Fibroblast of skin of abdomen (primary cell): ENCODE results near the gene LRIG1.

Source experiments
- DNase-seq: peaks from one replicate; pipeline ENCODE4 v3.0.0-alpha.2; 2013

Gene LRIG1

DNA sequence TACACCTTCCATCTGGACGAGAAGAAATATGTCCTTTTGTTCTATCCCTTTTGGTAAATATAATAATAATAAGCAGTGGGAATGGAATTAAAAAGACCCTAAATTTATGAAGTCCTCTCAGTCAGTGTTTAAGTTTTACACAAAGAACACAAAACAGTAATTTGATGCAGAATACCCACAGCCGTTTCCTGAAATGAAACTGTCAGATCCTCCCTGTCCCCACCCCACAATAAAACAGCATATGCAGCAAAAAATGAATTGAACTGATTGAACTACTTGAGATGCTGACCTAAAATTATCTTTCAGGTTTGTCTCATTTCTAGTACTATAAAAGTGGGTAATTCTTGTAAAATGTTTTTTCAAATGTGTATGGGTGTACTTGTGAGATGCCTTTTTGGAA lies 2.2 kb upstream of the LRIG1 start:
- no peak for DNase-seq

DNA sequence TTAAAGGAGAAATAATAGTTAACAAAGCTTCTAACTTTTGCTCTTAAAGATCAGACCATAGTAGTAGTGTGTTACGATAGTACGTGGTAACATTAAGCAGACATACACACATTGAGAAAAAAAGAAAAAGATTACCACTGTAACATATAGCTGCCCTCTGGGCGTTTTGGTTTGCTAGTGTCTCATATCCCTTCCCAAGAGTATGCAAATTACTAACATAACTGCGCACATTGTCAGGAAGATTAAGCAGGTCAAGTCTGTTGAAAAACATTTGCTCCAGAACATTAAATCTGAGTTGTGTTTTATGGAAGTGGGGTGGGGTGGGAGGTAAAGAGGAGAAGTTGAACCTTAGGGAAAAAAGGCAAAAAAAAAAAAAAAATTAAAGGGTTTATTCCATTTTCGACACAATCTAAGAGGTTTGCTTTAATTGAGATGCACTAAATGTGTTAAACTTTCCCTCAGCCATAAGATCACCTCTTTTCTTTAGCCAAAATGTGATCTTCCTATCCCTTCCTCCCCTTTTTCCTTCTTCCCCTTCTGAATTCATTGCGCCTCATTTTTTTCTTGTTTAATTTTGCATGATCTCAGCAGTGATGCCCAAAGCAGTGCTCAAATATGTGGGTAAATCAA lies 1.5 kb upstream of the LRIG1 start:
- no peak for DNase-seq

DNA sequence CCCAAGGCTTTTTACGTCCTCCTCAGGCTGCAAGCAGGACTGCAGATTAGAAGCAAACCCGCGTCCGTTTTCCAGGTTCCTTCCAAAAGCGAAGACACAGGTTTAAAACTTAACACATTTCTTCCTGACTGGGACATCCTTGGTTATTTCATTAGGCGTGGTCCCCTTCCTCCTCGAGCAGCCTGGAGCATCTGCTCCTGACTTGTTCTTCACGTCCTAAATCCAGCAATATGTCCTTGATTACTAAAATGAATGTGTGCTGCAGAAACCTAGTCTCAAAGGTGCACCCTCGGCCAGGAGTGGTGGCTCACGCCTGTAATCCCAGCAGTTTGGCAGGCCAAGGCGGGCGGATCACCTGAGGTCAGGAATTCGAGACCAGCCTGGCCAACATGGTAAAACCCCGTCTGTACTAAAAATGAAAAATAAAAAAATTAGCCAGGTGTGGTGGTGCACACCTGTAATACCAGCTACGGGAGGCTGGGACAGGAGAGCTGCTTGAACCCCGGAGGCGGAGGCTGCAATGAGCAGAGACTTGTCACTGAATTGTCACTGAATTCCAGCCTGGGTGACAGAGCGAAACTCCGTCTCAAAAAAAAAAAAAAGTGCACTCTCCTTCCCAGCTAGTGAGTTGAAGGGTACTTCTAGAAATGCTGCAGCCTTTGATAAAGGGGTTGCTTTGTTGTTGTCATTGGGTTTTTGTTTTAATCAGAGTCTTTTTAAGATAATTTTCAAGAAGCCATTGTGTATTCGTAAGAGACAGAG lies 842 bp upstream of the LRIG1 start:
- no peak for DNase-seq

DNA sequence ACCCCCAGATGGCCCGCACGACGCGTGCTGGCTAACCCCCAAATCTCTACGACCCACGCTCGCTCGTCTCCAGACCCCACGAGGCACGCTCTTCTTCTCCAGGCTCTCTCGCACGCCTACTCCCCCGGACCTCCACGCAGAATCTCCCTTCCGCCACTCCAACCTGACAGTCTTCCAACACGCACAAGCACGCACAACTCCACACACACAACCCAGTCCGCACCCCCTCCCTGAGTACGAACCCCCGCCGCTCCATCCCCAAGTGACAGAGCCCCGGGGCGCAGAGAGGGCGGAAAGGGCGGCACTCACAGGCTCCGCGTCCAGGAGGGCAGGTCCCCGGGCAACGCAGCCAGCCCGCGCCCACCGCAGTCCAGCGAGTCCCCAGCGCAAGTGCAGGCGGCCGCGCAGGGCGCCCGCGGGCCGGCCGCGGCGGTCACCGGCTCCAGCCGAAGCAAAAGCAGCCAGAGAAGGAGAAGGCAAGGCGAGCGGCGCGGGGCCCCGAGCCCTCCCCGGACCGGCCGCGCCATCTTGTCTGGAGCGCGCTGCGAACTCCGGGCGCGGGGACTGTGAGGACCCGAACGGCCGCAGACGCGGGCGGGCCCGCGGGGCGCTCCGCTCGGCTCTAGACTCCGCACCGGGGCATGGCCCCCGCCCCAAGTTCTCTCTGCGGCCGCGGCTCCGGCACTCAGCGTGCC lies 794 bp downstream of the LRIG1 start:
- DNase-seq: no peak

DNA sequence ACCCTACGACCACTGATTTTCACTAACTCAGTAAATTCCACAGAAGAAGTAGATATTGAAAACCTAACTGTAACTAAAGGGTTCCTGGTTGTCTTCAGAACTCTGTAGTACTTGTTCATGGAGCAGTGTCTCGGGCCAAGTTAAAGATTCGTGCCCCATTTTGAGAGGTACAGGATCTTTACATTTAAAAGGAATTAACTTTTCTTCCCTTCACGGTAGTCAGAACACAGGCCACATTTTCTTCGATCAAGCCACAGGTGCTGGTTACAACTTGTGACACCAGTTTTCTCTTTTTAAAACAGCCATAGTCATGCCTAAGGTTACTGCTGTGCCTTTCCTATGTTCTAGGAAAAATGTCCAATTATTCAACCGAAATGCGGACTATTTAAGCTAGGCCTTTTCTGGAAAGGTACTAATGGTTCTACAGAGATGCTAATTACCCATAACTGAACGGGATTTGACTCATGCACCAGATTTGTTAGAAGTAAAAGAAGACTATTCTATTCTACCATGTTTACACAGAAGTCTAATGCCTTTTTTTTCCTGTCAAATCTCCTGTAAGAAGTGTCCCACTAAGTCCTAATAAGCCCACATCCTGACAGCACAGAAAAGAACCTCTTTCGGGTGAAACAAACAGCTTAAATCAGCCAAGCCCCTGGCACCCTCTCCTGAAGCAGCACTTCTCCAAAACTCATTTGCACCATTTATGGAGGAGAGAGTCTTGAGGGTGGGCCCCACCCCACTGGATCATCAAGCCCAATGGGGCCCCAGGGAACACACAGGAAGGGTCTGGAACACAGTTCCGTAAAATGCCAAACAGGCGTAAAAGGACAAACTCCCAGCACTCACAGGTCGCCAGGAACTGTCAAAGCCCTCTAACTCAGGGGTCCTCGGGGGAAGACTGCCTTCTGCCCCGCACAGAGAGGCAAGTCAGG lies 1.9 kb downstream of the LRIG1 start:
- DNase-seq: no peak

DNA sequence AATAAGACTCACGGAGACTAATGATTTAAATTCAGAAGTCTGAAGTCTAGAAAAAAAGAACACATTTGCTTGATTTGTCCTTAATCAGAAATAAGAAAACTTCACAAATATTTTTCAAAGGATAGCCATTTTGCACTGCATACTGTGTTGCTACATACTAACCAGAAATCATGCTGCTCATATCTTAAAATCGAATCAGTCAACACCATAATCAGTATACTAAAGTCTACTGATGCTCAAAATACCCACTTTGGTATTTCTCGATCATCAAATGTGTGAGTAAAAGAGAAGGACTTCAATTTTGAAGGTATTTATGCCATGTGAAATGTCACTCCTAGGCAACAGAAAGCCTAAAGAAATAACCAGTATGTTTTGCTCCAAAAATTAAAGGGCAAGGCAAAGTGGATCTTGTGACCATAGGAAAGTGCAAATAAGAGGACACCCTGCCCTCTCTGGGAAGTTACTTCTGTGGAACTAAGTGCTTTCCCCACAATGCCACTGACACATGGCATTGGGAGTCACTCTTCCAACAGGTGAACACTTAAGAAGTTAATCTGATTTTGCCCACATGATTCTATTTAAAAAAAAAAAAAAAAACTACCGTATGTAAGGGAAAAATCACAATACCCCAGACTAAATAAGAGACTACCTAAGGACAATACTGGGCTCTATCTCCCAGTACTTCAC lies 2.7 kb downstream of the LRIG1 start:
- DNase-seq: no peak

DNA sequence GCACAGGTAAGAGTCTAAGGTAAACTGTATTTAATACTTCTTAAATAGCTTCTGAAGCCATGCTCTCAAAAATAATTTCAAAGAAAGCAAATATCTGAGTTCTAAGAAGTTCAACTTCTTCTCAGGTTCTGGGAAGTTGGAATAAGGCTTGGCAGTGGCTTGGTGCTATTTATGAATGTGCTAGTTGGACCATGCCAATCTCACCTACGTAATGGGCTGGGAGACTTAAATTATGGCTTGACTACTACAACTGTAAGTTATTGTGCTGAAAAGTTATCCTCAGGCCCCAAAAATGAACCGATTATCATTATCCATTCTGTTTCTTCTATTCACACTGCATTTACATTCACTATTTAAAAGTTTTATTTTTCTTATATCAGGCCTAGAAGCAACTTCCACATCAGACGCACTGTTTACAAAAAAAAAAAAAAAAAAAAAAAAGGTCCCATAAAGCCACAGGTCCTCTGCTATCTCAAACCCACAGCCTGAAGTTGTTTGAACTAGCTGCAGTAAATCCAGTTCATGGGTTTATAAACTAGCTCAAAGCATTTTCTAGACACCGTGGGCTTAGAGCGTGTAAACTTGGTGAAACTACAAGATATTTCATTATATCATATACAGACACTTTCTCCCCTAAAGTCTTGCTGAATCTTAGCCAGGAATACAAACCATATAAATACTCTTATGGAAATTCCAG lies 3.4 kb downstream of the LRIG1 start:
- DNase-seq: no peak

DNA sequence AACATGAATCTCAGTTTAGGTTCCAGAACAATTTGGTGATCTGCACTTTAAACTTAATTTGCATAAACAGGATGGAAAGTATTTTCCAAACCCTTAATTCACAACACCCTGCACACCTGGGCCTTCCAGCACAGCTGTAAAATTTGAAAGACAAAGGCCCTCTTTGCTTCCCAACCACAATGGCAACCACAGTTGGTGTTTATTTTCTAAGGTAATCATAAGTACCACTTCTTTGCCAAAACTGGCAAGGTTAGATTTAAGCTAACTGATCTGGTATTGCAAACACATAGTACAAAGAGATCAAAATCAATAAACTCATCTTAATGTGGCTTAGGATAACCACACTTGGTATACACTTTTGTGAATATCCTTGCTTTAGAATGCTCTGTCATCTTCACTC lies 4.1 kb downstream of the LRIG1 start:
- no peak for DNase-seq

DNA sequence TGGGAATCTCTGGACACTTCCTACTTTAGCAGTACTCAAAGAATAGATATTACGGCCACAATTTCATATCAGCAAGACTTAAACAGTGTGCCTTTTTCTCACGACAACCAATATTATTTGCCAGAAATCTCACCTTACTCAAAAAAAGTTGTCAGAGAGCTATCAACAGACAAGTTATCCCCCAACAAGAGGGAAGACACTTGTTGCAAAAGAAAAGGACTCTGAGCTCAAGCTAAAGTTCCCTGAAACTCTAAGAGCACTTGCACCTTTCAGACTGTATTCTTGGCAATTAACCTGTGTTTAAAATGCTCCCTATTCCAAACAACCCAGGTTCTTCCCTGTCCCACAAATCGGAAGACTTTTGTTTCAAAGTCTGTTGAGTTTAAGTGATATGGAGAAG lies 4.5 kb downstream of the LRIG1 start:
- no peak for DNase-seq

DNA sequence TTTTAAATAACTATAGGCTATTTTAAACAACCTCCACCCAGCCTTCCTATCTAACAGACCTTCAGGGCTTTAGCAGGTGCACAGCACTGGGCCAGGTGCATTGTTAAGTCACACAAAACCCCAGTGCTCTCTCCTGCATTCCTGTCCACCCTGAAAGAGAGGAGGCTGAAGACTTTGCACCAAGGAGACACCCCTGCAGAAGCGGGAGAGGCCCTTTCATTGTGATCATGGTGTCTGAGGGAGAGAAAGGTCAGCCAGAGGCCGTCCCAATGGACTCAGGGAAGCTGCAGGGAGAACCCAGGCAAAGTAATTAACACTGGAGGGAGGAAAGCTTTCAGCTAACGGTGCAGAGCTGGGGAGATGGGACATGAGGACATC lies 5.2 kb downstream of the LRIG1 start:
- no peak for DNase-seq

DNA sequence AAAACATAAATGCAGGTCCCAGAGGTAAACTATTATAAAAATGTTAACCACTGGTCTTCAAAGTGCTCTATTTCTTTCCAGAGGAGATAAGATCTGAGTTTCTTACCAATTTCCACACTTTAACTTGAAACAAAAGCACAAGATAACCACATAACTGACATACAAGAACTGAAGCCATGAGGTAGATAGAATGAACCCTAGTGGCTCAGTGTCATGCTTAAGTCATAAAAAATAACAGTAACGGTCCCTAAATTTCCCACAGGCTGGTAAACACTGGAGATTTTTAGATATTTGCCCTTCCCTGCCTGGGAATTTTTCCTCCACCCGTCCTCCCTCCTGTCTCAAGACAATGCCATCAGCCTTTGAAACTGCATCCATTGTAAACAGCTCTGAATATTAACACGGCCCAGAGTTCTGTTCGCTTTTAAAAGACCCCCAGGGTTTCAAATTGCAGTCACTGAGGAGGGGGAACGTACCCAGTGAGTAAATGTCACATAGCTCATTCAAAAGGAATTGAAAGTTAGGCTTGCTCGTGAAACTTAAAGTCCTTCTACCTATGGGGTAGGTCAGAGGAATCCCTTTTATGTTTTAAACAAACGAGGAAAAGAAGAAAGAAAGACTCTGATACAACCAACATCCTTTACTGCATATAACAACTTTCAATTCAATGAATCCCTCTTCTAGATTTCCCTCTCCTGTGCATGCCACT lies 5.7 kb downstream of the LRIG1 start:
- DNase-seq: no peak

DNA sequence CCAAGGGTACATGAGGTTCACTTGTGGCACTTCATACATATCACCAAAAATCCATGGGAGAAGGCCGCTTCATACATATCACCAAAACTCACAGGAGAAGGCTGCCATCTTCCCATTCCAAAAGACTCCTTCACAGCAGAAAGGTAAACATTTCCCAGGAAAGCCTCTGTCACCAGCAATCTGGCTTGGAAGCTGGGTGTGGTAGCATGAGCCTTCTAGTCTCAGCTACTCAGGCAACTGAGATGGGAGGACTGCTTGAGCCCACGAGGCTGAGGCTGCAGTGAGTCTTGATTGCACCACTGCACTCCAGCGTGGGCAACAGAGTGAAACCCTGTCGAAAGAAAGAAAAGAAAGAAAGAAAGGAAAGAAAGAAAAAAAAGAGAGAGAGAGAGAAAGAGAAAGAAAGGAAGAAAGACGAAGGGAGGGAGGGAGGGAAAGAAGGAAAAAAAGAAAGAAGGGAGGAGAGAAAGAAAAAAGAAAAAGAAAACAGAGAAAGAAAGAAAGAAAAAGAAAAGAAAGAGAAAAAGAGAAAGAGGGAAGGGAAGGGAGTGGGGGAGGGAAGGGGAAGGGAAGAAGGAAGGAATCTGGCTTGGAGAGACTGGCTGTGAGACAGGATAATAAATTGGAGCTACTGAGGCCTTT lies 7.2 kb downstream of the LRIG1 start:
- no peak for DNase-seq

DNA sequence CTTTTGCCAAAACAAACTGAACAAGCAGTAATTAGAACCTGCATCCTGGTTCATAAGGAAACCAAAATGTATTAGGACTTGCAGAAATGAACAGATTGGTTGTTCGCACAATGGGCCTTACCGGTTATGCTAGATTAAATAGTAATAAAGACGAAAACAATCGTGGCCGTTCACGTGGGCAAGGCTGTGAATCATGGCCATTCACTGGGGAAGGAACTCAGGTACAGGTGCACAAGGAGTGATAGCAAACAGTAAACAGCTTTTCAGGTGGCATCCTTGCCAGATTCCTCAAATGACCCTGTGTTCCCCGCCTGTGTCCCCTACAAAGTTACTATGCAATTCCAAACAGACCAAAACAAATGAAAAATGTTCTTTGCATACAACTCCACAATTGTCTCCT lies 8.2 kb downstream of the LRIG1 start:
- DNase-seq: no peak

DNA sequence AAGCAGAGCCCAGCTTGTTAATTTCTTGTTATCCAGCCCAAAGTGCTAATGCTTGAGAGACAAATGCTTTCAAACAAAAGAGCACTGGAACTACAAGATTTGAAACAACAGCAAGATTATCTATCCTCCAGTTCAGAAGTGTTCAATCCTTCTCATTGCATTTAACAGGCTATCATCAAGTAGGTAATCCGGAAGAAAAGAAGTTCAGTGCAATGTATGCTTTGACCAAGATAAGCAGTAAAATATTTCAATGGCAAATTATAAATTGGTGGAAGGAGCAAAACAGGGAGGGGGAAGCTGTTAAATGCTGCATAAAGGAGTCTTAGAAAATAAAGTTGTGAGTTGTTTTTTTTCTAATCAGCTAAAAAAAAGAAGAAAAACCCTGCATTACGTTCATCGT lies 8.8 kb downstream of the LRIG1 start:
- no peak for DNase-seq

DNA sequence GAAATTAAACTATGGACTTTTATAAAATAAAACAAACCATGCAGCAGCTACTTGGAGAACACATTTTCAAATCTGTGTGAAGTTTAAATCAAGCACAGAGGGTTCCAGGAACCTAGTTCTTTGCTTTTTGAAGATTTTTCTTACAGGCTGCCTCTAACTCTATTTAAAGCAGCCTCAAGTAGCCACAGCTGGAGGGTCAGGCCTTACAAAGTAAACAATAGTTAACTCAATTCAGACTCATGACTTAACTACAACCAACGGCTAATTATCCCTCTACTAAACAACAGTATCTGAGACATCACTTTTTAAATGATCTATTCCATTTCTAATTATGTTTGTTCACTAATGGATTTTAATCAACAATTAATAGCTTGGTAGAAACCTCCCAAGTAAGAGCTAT lies 9.8 kb downstream of the LRIG1 start:
- DNase-seq: no peak

DNA sequence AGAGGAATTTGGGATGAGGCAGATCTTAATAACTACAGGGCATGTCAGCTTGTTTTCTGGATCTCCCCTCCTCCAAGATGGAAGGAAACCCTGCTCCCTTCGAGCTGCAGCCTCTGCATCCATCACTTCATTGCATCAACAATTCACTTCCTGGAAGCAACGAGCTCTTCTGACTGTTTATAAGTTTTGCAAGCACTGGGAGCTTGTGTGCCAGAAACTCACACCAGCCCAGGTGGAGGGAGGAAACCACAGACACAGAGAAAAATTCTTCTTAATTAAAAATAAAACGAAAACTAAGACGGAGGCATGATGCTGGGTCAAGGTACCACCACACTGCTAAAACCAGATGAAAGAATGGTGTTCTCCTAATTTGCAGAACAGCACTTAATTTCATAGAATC lies 10.6 kb downstream of the LRIG1 start:
- DNase-seq: no peak

DNA sequence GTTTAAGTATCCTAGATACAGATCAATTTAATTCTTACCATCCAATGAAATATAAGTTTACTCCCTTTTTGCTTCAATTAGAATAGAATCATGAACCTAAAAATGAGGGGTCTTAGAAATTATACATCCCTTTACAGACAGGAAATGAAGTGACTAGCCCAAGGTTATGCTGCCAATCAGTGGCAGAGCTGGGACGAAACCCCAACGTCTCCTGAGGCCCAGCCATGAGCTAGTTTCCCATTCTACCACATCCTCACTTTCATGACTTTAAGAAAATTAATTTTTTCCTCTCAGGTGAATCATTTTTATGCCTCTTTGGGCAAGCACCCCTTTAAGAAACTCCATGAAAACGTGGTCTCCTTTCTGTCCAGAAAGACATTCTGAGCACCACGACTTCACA lies 11.2 kb downstream of the LRIG1 start:
- no peak for DNase-seq

DNA sequence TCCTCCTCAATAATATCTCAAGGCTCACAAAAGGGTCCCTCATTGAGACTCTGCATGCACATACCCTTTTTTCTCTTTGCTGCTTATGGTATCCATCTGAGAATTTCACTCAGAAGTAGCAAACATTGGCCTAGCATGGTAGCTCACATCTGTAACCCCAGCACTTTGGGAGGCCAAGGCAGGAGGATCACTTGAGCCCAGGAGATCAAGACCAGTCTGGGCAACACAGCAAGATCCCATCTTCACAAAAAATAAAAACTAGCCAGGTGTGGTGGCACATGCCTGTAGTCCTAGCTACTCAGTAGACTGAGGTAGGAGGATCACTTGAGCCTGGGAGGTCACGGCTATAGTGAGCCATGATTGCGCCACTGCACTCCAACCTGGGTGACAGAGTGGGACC lies 11.7 kb downstream of the LRIG1 start:
- DNase-seq: no peak

DNA sequence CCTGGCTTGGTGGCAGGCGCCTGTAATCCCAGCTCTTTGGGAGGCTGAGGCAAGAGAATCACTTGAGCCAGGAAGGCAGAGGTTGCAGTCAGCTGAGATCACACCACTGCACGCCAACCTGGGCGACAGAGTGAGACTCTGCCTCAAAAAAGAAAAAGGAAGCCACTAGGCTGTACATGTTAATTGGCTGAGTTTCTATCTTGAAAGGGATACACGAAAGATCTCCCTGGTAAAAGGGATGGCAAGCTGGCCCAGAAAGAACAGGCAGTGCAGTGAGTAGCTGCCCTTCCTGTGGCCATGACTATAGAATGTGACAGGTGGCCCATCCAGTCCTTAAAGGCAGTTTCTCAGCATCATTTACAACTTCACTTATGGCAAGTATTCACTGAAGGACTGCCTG lies 12.3 kb downstream of the LRIG1 start:
- no peak for DNase-seq

DNA sequence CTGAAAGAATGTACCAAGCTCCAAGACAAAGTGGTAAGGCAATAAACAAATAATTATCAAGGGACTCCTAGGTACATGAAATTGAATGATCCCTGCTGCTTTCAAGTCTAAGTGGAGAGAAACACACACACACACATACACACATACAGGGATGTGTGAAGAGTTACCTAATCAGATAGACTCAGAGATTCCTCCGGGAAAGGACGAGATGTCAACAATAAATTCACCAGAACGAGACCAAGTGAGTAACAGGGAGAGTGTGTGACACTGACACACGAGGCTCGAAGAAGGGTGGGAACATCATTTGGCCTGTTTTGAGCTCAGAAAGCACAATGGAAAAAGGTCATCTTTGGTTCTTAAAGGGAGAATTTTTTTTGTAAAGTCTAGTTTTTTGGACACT lies 13.4 kb downstream of the LRIG1 start:
- DNase-seq: peak; percentile 63

DNA sequence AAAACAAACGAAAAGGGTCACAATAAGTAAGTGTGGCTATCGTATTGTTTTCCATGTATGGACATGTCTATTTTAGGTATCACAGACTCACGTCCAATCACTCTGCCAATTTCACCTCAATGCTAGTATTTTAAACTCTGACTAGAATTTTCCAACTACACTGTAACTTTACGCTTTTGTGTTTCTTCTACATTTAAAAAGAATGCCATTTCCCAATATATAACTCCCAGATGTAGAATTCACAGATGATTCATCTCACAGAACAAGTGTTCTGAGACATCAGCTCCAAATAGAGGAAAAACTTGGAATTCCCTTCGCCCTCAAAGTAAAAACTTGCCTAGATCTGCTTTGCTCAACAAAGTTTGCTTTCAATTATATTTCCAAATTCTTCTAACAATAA lies 14.2 kb downstream of the LRIG1 start:
- peak; percentile 90 for DNase-seq
